Purkinje cell (primary cell): ENCODE measurements around the gene USP17L17. TPM values are rescaled to one million over a fixed set of nuclear protein-coding genes. Genes with fewer than 3 reads are reported as not detected.

Experiments used
- polyA plus RNA-seq: library from polyadenylated mRNA; unstranded; fragments of >200 nt; fragmentation: Nextera tagmentation; gene quantifications from 2 replicates; pipeline ENCODE4 v1.2.1, GENCODE V29; 2014

Gene USP17L17
- polyA plus RNA-seq: not detected in 2 replicates

GRCh38 chr4:9243579-9243978 lies at the start of gene USP17L17:
TSS of gene USP17L17 (plus strand) at chr4:9243879. CDS start at chr4:9243879, 0 bp downstream.

GRCh38 chr4:9210357-9210756 lies 33.3 kb upstream of the USP17L17 start, which contains the start of gene USP17L10:
TSS of gene USP17L10 (plus strand) at chr4:9210657. CDS start at chr4:9210657, 0 bp downstream.

GRCh38 chr4:9215105-9215504 lies 28.6 kb upstream of the USP17L17 start, which contains the start of gene USP17L11:
TSS of gene USP17L11 (plus strand) at chr4:9215405. CDS start at chr4:9215405, 0 bp downstream.

GRCh38 chr4:9219852-9220251 lies 23.8 kb upstream of the USP17L17 start, which contains the start of gene USP17L12:
TSS of gene USP17L12 (plus strand) at chr4:9220152. CDS start at chr4:9220152, 0 bp downstream.

DNA sequence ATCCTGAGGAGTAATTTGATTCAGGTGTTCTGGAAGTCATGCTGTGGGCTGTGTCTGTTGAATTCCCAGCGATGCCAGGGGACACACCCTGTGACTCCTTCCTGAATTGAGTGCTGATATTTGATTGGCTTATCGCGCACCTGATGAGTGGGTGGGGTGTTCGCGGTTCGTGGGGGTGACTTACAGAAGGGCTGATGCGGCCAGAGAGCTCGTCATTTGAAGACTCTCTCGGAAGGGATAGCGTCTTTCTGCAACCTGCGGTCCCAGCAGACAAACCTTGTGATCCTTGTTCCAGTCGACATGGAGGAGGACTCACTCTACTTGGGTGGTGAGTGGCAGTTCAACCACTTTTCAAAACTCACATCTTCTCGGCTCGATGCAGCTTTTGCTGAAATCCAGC lies 19.1 kb upstream of the USP17L17 start, which contains the start of gene USP17L13:
TSS of gene USP17L13 (plus strand) at position 301 of the 400 bp plus-strand sequence. CDS start at position 301, 0 bp downstream.

GRCh38 chr4:9234085-9234484 lies 9.6 kb upstream of the USP17L17 start, which contains the start of gene USP17L15:
TSS of gene USP17L15 (plus strand) at chr4:9234385. CDS start at chr4:9234385, 0 bp downstream.

DNA sequence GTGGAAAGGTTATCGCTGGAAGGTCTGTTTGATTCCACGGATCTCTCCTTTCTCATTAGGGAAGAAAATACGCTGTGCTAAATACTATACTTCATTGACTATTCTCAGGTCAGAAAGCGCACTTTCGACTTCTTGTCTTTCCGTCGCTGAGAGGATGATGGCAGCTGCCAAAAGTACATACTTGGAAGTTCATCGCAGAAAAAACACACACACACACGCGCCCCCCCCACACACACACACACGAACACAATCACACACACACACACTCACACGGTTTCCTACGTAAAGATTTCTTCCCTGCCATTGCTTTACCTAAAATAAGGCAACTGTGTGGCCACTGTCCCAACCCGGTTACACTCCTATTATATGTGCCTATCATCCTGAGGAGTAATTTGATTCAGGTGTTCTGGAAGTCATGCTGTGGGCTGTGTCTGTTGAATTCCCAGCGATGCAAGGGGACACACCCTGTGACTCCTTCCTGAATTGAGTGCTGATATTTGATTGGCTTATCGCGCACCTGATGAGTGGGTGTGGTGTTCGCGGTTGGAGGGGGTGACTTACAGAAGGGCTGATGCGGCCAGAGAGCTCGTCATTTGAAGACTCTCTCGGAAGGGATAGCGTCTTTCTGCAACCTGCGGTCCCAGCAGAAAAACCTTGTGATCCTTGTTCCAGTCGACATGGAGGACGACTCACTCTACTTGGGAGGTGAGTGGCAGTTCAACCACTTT lies 4.4 kb downstream of the USP17L17 start, which contains the start of gene USP17L18:
TSS of gene USP17L18 (plus strand) at position 678 of the 728 bp plus-strand sequence. CDS start at position 678, 0 bp downstream.

GRCh38 chr4:9253078-9253477 lies 9.4 kb downstream of the USP17L17 start, which contains the start of gene USP17L19:
TSS of gene USP17L19 (plus strand) at chr4:9253378. CDS start at chr4:9253378, 0 bp downstream.

GRCh38 chr4:9257824-9258223 lies 14.1 kb downstream of the USP17L17 start, which contains the start of gene USP17L20:
TSS of gene USP17L20 (plus strand) at chr4:9258124. CDS start at chr4:9258124, 0 bp downstream.

DNA sequence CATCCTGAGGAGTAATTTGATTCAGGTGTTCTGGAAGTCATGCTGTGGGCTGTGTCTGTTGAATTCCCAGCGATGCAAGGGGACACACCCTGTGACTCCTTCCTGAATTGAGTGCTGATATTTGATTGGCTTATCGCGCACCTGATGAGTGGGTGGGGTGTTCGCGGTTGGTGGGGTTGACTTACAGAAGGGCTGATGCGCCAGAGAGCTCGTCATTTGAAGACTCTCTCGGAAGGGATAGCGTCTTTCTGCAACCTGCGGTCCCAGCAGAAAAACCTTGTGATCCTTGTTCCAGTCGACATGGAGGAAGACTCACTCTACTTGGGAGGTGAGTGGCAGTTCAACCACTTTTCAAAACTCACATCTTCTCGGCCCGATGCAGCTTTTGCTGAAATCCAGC lies 18.9 kb downstream of the USP17L17 start, which contains the start of gene USP17L21:
TSS of gene USP17L21 (plus strand) at position 301 of the 400 bp plus-strand sequence. CDS start at position 301, 0 bp downstream.

GRCh38 chr4:9267319-9267718 lies 23.6 kb downstream of the USP17L17 start, which contains the start of gene USP17L22:
TSS of gene USP17L22 (plus strand) at chr4:9267619. CDS start at chr4:9267619, 0 bp downstream.

Other genes starting within 250 kb of the USP17L17 start
- gene FAM90A26, start 73.5 kb upstream of the USP17L17 start, polyA plus RNA-seq: 0.13 TPM in 1 of 2 replicates, not detected in the other
- not detected in 2 replicates for gene USP17L10, start 33.2 kb upstream of the USP17L17 start, polyA plus RNA-seq
- not detected in 2 replicates for gene USP17L11, start 28.5 kb upstream of the USP17L17 start, polyA plus RNA-seq
- not detected in 2 replicates for gene USP17L12, start 23.7 kb upstream of the USP17L17 start, polyA plus RNA-seq
- not detected in 2 replicates for gene USP17L13, start 19.0 kb upstream of the USP17L17 start, polyA plus RNA-seq
- not detected in 2 replicates for gene USP17L15, start 9.5 kb upstream of the USP17L17 start, polyA plus RNA-seq
- gene USP17L18, start 4.8 kb downstream of the USP17L17 start, polyA plus RNA-seq: not detected in 2 replicates
- not detected in 2 replicates for gene USP17L19, start 9.5 kb downstream of the USP17L17 start, polyA plus RNA-seq
- gene USP17L20, start 14.2 kb downstream of the USP17L17 start, polyA plus RNA-seq: not detected in 2 replicates
- gene USP17L21, start 19.0 kb downstream of the USP17L17 start, polyA plus RNA-seq: not detected in 2 replicates
- not detected in 2 replicates for gene USP17L22, start 23.7 kb downstream of the USP17L17 start, polyA plus RNA-seq
- not detected in 2 replicates for gene USP17L24, start 81.3 kb downstream of the USP17L17 start, polyA plus RNA-seq
- not detected in 2 replicates for gene USP17L25, start 86.0 kb downstream of the USP17L17 start, polyA plus RNA-seq
- not detected in 2 replicates for gene USP17L26, start 90.8 kb downstream of the USP17L17 start, polyA plus RNA-seq
- gene USP17L5, start 95.5 kb downstream of the USP17L17 start, polyA plus RNA-seq: not detected in 2 replicates
- gene USP17L27, start 100.3 kb downstream of the USP17L17 start, polyA plus RNA-seq: not detected in 2 replicates
- gene USP17L28, start 105.0 kb downstream of the USP17L17 start, polyA plus RNA-seq: not detected in 2 replicates
- not detected in 2 replicates for gene USP17L29, start 109.8 kb downstream of the USP17L17 start, polyA plus RNA-seq
- gene USP17L30, start 119.2 kb downstream of the USP17L17 start, polyA plus RNA-seq: not detected in 2 replicates
- gene DEFB131A, start 200.5 kb downstream of the USP17L17 start, polyA plus RNA-seq: not detected in 2 replicates